HepG2 (cell line): Measurements from ENCODE around the gene RAB34. TPM values are rescaled to one million over a fixed set of nuclear protein-coding genes. Genes with fewer than 3 reads are reported as not detected.

Experiments used
- DNMT1 ChIP-seq: sonication (generic); formaldehyde crosslinking; IDR thresholded peaks from 2 replicates; pipeline ENCODE4 v1.5.1; 2020; ENCODE audit warnings: mild to moderate bottlenecking, missing genetic modification reagents
- MAFG ChIP-seq: sonication (generic); formaldehyde crosslinking; IDR thresholded peaks from 2 replicates; pipeline ENCODE4 v1.5.1; 2020; ENCODE audit warnings: mild to moderate bottlenecking, missing genetic modification reagents
- REST ChIP-seq, 2 experiments: IDR thresholded peaks; 2 replicates each; pipeline ENCODE4 v1.6.1; 2011 to 2012; ENCODE audit warnings: low read length in 2 of 2, borderline replicate concordance in 1 of 2, low read depth in 1 of 2, mild to moderate bottlenecking in 1 of 2, moderate library complexity in 1 of 2
- RNF2 ChIP-seq: fragments of 450-650 bp; conservative IDR thresholded peaks from 2 replicates; pipeline ENCODE4 v1.6.1; 2016; ENCODE audit warnings: low read depth
- ZNF33B ChIP-seq: sonication (generic); formaldehyde crosslinking; IDR thresholded peaks from 2 replicates; pipeline ENCODE4 v1.5.1; 2020; ENCODE audit warnings: mild to moderate bottlenecking, missing genetic modification reagents
- ZNF496 ChIP-seq: sonication (generic); formaldehyde crosslinking; IDR thresholded peaks from 2 replicates; pipeline ENCODE4 v1.8.1; 2023; ENCODE audit warnings: mild to moderate bottlenecking, moderate library complexity, missing genetic modification reagents; ENCODE audit not compliant: insufficient replicate concordance
- ZNF75D ChIP-seq: sonication (generic); formaldehyde crosslinking; IDR thresholded peaks from 2 replicates; pipeline ENCODE4 v1.8.1; 2023; ENCODE audit warnings: missing genetic modification reagents, mild to moderate bottlenecking, borderline replicate concordance
- polyA plus RNA-seq, 8 experiments: library from polyadenylated mRNA; depleted of rRNA in 3 of 8; stranded (reverse) in 7 of 8; unstranded in 1 of 8; fragments of >200 nt; fragmentation: Illumina TruSeq in 4 of 8; extraction: Trizol in 4 of 8; gene quantifications; 2 replicates each; pipeline versions ENCODE4 v1.2.1 to v1.2.3, GENCODE V29; 2011 to 2016; ENCODE audit warnings: low read depth in 4 of 8, missing spikeins in 1 of 8, mixed read lengths in 1 of 8; ENCODE audit not compliant: insufficient read depth in 1 of 8
- total RNA-seq, 5 experiments: library from RNA; depleted of rRNA; stranded (reverse); fragments of >200 nt; fragmentation: Illumina TruSeq; extraction: Trizol; gene quantifications; 2 replicates each; pipeline ENCODE4 v1.2.3, GENCODE V29; 2016; ENCODE audit warnings: low read depth in 1 of 5
- TF ChIP-seq, protein P1 (sequence below): sonication (generic); formaldehyde crosslinking; IDR thresholded peaks from 2 replicates; pipeline ENCODE4 v1.4.0; 2020; ENCODE audit warnings: mild to moderate bottlenecking, missing genetic modification reagents
- TF ChIP-seq, protein P2 (sequence below): sonication (generic); formaldehyde crosslinking; IDR thresholded peaks from 2 replicates; pipeline ENCODE4 v1.4.0; 2020; ENCODE audit warnings: mild to moderate bottlenecking, missing genetic modification reagents
- TF ChIP-seq, protein P3 (sequence below), 2 experiments: fragments of 450-650 bp in 1 of 2; sonication (generic) in 1 of 2; formaldehyde crosslinking in 1 of 2; IDR thresholded peaks; 2 replicates each; pipeline versions ENCODE4 v1.6.1 to v1.8.0; 2016 to 2022; ENCODE audit warnings: antibody characterized with exemption in 1 of 2, mild to moderate bottlenecking in 1 of 2, missing genetic modification reagents in 1 of 2
- TF ChIP-seq, protein P4 (sequence below): sonication (generic); formaldehyde crosslinking; IDR thresholded peaks from 2 replicates; pipeline ENCODE4 v1.4.0; 2020; ENCODE audit warnings: missing genetic modification reagents

The RAB34 gene
- total and polyA plus RNA-seq, 2 of the 13 experiments (the other 11 are each of a cell fraction or from before 2014, with no cell fraction given): 0.49 TPM; not detected in 1

DNA sequence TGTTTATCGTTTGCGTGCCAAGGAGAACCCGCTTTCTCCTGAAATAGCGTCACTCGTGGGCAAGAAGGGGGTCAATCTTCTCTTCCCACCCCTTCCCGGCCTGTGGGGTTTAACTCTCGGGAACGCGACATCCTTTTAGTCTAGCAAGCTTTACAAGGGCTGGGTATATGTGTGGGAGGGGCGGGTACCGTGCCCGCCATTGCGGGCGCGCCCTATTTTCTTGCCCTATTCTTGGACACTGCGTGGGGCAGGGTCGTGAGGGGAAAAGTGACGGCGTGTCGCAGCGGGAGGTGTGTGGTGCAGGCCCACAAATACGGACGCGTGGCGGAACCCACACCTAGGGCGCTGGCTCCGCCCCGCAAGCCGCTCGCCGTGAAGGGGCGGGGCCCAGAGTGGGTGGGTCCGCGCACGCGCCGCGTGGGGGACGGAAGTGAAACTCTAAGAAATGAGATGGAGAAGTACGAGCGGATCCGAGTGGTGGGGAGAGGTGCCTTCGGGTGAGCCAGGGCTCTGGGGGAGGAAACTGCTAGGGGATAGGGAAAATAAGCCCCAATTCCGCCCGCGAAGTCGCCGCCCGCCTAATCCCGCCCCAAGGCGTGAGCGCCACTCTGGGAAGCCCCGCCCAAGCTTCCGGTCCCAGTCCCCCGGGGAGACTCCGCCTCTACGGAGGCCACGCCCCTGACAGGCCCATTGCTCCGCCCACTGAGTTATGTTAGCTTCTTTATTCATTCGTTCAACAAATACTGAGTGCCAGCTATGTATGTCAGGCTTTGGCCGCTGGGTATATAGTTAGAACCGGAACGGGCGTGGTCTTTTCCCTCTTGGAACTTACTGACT lies 10.9 kb upstream of the RAB34 start, which contains the start of gene NEK8 (continued):
- TF ChIP-seq, protein P1, sequence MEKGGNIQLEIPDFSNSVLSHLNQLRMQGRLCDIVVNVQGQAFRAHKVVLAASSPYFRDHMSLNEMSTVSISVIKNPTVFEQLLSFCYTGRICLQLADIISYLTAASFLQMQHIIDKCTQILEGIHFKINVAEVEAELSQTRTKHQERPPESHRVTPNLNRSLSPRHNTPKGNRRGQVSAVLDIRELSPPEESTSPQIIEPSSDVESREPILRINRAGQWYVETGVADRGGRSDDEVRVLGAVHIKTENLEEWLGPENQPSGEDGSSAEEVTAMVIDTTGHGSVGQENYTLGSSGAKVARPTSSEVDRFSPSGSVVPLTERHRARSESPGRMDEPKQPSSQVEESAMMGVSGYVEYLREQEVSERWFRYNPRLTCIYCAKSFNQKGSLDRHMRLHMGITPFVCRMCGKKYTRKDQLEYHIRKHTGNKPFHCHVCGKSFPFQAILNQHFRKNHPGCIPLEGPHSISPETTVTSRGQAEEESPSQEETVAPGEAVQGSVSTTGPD (CRISPR knock-in tag): no peak
- no peak for TF ChIP-seq MAFG (CRISPR knock-in tag)
- TF ChIP-seq, protein P2, sequence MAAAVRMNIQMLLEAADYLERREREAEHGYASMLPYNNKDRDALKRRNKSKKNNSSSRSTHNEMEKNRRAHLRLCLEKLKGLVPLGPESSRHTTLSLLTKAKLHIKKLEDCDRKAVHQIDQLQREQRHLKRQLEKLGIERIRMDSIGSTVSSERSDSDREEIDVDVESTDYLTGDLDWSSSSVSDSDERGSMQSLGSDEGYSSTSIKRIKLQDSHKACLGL (CRISPR knock-in tag): peak; percentile 48; the same call in 1 of the 2 replicates
- no peak for TF ChIP-seq REST (IDR thresholded peaks at IDR 0.05; ENCODE audit: borderline replicate concordance in 1 of 2, low read depth in 1 of 2, low read length in 2 of 2)
- no peak for TF ChIP-seq ZNF33B (CRISPR knock-in tag)
- no peak for TF ChIP-seq RNF2
- no peak for TF ChIP-seq ZNF496 (CRISPR knock-in tag)
- TF ChIP-seq, protein P3, sequence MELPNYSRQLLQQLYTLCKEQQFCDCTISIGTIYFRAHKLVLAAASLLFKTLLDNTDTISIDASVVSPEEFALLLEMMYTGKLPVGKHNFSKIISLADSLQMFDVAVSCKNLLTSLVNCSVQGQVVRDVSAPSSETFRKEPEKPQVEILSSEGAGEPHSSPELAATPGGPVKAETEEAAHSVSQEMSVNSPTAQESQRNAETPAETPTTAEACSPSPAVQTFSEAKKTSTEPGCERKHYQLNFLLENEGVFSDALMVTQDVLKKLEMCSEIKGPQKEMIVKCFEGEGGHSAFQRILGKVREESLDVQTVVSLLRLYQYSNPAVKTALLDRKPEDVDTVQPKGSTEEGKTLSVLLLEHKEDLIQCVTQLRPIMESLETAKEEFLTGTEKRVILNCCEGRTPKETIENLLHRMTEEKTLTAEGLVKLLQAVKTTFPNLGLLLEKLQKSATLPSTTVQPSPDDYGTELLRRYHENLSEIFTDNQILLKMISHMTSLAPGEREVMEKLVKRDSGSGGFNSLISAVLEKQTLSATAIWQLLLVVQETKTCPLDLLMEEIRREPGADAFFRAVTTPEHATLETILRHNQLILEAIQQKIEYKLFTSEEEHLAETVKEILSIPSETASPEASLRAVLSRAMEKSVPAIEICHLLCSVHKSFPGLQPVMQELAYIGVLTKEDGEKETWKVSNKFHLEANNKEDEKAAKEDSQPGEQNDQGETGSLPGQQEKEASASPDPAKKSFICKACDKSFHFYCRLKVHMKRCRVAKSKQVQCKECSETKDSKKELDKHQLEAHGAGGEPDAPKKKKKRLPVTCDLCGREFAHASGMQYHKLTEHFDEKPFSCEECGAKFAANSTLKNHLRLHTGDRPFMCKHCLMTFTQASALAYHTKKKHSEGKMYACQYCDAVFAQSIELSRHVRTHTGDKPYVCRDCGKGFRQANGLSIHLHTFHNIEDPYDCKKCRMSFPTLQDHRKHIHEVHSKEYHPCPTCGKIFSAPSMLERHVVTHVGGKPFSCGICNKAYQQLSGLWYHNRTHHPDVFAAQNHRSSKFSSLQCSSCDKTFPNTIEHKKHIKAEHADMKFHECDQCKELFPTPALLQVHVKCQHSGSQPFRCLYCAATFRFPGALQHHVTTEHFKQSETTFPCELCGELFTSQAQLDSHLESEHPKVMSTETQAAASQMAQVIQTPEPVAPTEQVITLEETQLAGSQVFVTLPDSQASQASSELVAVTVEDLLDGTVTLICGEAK (IDR thresholded peaks at IDR 0.05): no peak
- TF ChIP-seq, protein P3 (CRISPR knock-in tag; IDR thresholded peaks at IDR 0.05): no peak
- no peak for TF ChIP-seq ZNF75D (CRISPR knock-in tag)
- no peak for TF ChIP-seq DNMT1 (CRISPR knock-in tag)
- TF ChIP-seq, protein P4, sequence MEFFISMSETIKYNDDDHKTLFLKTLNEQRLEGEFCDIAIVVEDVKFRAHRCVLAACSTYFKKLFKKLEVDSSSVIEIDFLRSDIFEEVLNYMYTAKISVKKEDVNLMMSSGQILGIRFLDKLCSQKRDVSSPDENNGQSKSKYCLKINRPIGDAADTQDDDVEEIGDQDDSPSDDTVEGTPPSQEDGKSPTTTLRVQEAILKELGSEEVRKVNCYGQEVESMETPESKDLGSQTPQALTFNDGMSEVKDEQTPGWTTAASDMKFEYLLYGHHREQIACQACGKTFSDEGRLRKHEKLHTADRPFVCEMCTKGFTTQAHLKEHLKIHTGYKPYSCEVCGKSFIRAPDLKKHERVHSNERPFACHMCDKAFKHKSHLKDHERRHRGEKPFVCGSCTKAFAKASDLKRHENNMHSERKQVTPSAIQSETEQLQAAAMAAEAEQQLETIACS (CRISPR knock-in tag): 0 out of 2 replicates have a peak, but pooled peaks have one; percentile 38
